Astrocyte (in vitro differentiated cells and primary cell): ENCODE measurements around the gene TANGO2. TPM values are rescaled to one million over a fixed set of nuclear protein-coding genes. Genes with fewer than 3 reads are reported as not detected.

Experiments
- DNase-seq: peaks from one replicate; pipeline ENCODE4 v3.0.0-alpha.2; 2010; ENCODE audit warnings: low read depth
- FAIRE-seq: peaks from 2 replicates; lab custom pipeline; 2011; peaks lifted over from hg19 to GRCh38; lab: Jason Lieb, UNC
- H2AFZ ChIP-seq: 2 replicates; pipeline ENCODE4 v1.6.0; 2012; ENCODE audit warnings: low read depth, low read length, inconsistent platforms
- H3K27ac ChIP-seq: 2 replicates; pipeline ENCODE4 v1.5.1; 2011; ENCODE audit warnings: low read depth, low read length, inconsistent platforms
- H3K27me3 ChIP-seq: 2 replicates; pipeline ENCODE4 v1.6.0; 2011; ENCODE audit warnings: low read length, inconsistent platforms; ENCODE audit not compliant: insufficient read depth
- H3K36me3 ChIP-seq: 2 replicates; pipeline ENCODE4 v1.5.1; 2011; ENCODE audit warnings: low read length, inconsistent platforms; ENCODE audit not compliant: insufficient read depth
- H3K4me1 ChIP-seq: 2 replicates; pipeline ENCODE4 v1.5.1; 2011; ENCODE audit warnings: low read length, inconsistent platforms; ENCODE audit not compliant: insufficient read depth
- H3K4me2 ChIP-seq: 2 replicates; pipeline ENCODE4 v1.6.0; 2012; ENCODE audit warnings: low read length, inconsistent platforms
- H3K4me3 ChIP-seq: 2 replicates; pipeline ENCODE4 v1.5.1; 2011; ENCODE audit warnings: low read depth, mild to moderate bottlenecking, low read length, inconsistent platforms; ENCODE audit not compliant: insufficient read depth
- H3K79me2 ChIP-seq: 2 replicates; pipeline ENCODE4 v1.6.0; 2012; ENCODE audit warnings: mild to moderate bottlenecking, low read length, inconsistent platforms; ENCODE audit not compliant: insufficient read depth
- H3K9ac ChIP-seq: 2 replicates; pipeline ENCODE4 v1.6.0; 2012; ENCODE audit warnings: mild to moderate bottlenecking, low read length, inconsistent platforms
- H3K9me3 ChIP-seq: 2 replicates; pipeline ENCODE4 v1.5.1; 2012; ENCODE audit warnings: low read depth, mild to moderate bottlenecking, low read length, inconsistent platforms; ENCODE audit not compliant: insufficient read depth
- H4K20me1 ChIP-seq: 2 replicates; pipeline ENCODE4 v1.6.0; 2012; ENCODE audit warnings: low read length, inconsistent platforms; ENCODE audit not compliant: insufficient read depth
- H3K27ac Mint-ChIP-seq: one replicate; pipeline ENCODE4 v1.8.0; 2021; ENCODE audit warnings: mild to moderate bottlenecking, mixed read lengths; ENCODE audit not compliant: unreplicated experiment
- H3K27me3 Mint-ChIP-seq: one replicate; pipeline ENCODE4 v1.8.0; 2021; ENCODE audit warnings: low read depth, mixed read lengths; ENCODE audit not compliant: unreplicated experiment
- H3K36me3 Mint-ChIP-seq: one replicate; pipeline ENCODE4 v1.8.0; 2021; ENCODE audit warnings: low read depth, mixed read lengths; ENCODE audit not compliant: unreplicated experiment
- H3K4me1 Mint-ChIP-seq: one replicate; pipeline ENCODE4 v1.8.0; 2021; ENCODE audit warnings: low read depth, mixed read lengths; ENCODE audit not compliant: unreplicated experiment
- H3K4me3 Mint-ChIP-seq: one replicate; pipeline ENCODE4 v1.8.0; 2021; ENCODE audit warnings: mild to moderate bottlenecking, moderate library complexity, mixed read lengths; ENCODE audit not compliant: unreplicated experiment
- H3K9me3 Mint-ChIP-seq: one replicate; pipeline ENCODE4 v1.8.0; 2021; ENCODE audit warnings: mild to moderate bottlenecking, mixed read lengths; ENCODE audit not compliant: unreplicated experiment
- EZH2 ChIP-seq: IDR thresholded peaks from 2 replicates; pipeline ENCODE4 v1.6.1; 2012; ENCODE audit warnings: mild to moderate bottlenecking, low read length, inconsistent platforms; ENCODE audit not compliant: insufficient read depth
- total RNA-seq: library from RNA; stranded (reverse); gene quantifications from 2 replicates; pipeline ENCODE4 v1.2.1, GENCODE V29; 2021
- TF ChIP-seq, protein P1 (sequence below): IDR thresholded peaks from 2 replicates; pipeline ENCODE4 v1.5.1; 2011; ENCODE audit warnings: low read depth, mild to moderate bottlenecking, inconsistent platforms, low read length, moderate library complexity; ENCODE audit not compliant: insufficient read depth

Gene TANGO2
- total RNA-seq, 1 donor from 2014 or later, result 28.0 TPM

DNA sequence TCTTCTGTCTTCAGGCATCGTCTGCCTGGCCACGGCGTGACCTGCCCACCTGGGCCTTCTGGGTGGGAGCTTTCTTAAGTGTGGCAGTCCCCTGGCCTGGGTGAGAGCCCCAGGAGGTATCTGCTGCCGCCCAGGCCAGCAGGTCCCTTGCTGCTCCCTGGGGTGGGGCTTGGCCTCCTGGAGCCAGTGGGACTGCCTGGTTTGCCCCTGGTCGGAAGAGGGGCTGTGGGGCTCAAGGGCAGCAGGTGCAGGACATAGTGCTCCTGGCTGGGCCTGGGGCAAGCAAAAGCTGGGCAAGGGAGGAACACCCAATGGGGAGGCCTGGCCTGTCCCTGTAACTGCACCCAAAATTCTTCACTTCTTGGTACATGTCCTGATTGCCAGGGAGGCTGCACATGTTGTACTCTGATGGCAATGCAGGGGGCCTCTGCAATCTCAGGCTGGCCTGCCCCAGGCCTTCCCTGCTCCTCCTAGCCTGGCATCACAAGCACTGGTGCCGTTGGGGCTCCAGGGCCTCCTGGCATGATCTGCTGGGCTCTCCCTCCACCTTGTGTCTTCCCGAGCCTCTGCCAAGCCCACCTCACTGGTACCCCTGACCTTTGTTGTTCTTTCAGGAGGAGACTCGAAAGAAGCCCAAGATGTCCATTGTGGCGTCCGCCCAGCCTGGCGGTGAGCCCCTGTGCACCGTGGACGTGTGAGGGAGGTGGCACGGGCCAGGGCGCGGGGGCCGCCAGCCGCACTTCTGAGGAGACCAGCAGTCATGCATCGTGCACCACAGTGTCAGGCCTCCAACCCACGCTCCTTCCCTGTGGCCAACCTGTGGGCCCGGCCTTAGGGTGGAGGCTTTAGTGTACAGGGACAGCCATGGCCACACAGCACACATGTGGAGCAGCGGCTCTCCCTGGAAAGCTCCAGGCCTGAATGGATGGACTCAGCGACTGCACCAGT, 88.8 kb downstream of the TANGO2 start:
- H3K36me3 Mint-ChIP-seq, result peaks cover 11% of the 10 kb centered on the region
- no peaks in the 10 kb centered on the region for H3K9me3 Mint-ChIP-seq
- H3K79me2 ChIP-seq, result peaks cover 31% of the 10 kb centered on the region
- peaks cover 52% of the 10 kb centered on the region for H3K36me3 ChIP-seq
- peaks cover 2% of the 10 kb centered on the region for H3K4me1 Mint-ChIP-seq
- no peaks in the 10 kb centered on the region for H3K9me3 ChIP-seq
- no peak overlapping the region for H3K4me2 ChIP-seq
- H3K4me1 ChIP-seq, result no peaks in the 10 kb centered on the region
- H3K27me3 Mint-ChIP-seq, result no peaks in the 10 kb centered on the region
- no peak overlapping the region for H3K4me3 ChIP-seq
- H3K9ac ChIP-seq, result no peak overlapping the region
- peaks cover 88% of the 10 kb centered on the region for H4K20me1 ChIP-seq
- H3K27ac Mint-ChIP-seq, result no peak overlapping the region
- FAIRE-seq (no peak), DNase-seq (no peak)
- H2AFZ ChIP-seq, result no peak overlapping the region
- TF ChIP-seq, protein P1, sequence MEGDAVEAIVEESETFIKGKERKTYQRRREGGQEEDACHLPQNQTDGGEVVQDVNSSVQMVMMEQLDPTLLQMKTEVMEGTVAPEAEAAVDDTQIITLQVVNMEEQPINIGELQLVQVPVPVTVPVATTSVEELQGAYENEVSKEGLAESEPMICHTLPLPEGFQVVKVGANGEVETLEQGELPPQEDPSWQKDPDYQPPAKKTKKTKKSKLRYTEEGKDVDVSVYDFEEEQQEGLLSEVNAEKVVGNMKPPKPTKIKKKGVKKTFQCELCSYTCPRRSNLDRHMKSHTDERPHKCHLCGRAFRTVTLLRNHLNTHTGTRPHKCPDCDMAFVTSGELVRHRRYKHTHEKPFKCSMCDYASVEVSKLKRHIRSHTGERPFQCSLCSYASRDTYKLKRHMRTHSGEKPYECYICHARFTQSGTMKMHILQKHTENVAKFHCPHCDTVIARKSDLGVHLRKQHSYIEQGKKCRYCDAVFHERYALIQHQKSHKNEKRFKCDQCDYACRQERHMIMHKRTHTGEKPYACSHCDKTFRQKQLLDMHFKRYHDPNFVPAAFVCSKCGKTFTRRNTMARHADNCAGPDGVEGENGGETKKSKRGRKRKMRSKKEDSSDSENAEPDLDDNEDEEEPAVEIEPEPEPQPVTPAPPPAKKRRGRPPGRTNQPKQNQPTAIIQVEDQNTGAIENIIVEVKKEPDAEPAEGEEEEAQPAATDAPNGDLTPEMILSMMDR, result no peak
- no peak for TF ChIP-seq EZH2
- H3K27ac ChIP-seq, result no peak overlapping the region
- no peak overlapping the region for H3K4me3 Mint-ChIP-seq
- H3K27me3 ChIP-seq, result no peaks in the 10 kb centered on the region

DNA sequence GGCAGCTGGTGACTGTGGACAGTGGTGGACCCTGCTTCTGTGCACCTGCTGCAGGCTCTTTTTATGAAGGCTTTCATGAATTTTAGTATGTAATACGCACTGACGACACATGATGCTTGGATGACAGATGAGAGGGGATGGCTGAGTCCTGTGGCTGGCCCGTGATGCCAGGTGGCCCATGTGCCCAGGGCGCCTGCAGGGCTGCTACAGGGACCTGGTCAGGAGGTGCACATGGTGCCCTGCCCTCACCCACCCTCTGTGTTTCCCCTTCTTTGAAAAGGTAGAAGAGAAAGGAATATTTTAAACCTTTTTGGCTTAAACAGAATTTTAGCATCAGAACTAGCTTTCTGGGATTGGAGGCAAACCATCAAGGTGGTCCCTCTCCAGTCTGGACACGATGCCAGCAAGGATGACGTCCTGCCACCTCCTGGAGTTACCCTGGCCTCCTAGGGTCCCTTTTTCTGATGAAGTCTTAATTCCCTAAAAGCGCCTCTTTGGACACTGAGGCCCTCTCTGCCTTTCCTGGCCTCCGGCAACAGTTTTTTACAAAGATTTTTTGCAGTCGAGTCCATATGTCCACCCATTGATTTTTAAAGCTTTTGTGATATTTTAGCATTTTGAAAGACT, 89.6 kb downstream of the TANGO2 start:
- no peak overlapping the region for H2AFZ ChIP-seq
- H3K4me3 Mint-ChIP-seq, result no peak overlapping the region
- peaks cover 13% of the 10 kb centered on the region for H3K36me3 Mint-ChIP-seq
- H3K9ac ChIP-seq, result no peak overlapping the region
- no peaks in the 10 kb centered on the region for H3K9me3 ChIP-seq
- FAIRE-seq (no peak), DNase-seq (no peak)
- peaks cover 46% of the 10 kb centered on the region for H3K36me3 ChIP-seq
- H3K4me3 ChIP-seq, result no peak overlapping the region
- H3K4me1 Mint-ChIP-seq, result no peaks in the 10 kb centered on the region
- no peak overlapping the region for H3K27ac Mint-ChIP-seq
- TF ChIP-seq EZH2, result no peak
- TF ChIP-seq, protein P1, result no peak
- H3K4me1 ChIP-seq, result no peaks in the 10 kb centered on the region
- H3K79me2 ChIP-seq, result peaks cover 31% of the 10 kb centered on the region
- no peak overlapping the region for H3K27ac ChIP-seq
- no peaks in the 10 kb centered on the region for H3K27me3 Mint-ChIP-seq
- H3K4me2 ChIP-seq, result no peak overlapping the region
- no peaks in the 10 kb centered on the region for H3K9me3 Mint-ChIP-seq
- H3K27me3 ChIP-seq, result no peaks in the 10 kb centered on the region
- H4K20me1 ChIP-seq, result peaks cover 80% of the 10 kb centered on the region
